Loucy (cell line): ENCODE measurements around the gene LBP.

ENCODE experiments used
- H2AFZ ChIP-seq: fragments of 200-600 bp; sonication (generic); 2 replicates; pipeline ENCODE4 v1.6.0; 2016; ENCODE audit warnings: antibody characterized with exemption, mild to moderate bottlenecking, low read length, moderate library complexity
- H3F3A ChIP-seq: fragments of 200-600 bp; 2 replicates; pipeline ENCODE4 v1.6.0; 2016; ENCODE audit warnings: antibody characterized with exemption, low read depth, mild to moderate bottlenecking
- H3K27me3 ChIP-seq: fragments of 200-600 bp; sonication (generic); 2 replicates; pipeline ENCODE4 v1.6.1; 2014; ENCODE audit warnings: low read length, mild to moderate bottlenecking; ENCODE audit not compliant: insufficient read depth, poor library complexity, severe bottlenecking
- H3K36me3 ChIP-seq: fragments of 200-600 bp; sonication (generic); 2 replicates; pipeline ENCODE4 v1.6.1; 2016; ENCODE audit warnings: low read length; ENCODE audit not compliant: insufficient read depth
- H3K4me1 ChIP-seq: fragments of 200-600 bp; sonication (generic); 2 replicates; pipeline ENCODE4 v1.5.1; 2014; ENCODE audit warnings: low read length, mild to moderate bottlenecking; ENCODE audit not compliant: insufficient read depth, poor library complexity, severe bottlenecking
- H3K4me2 ChIP-seq: fragments of 200-600 bp; sonication (generic); 2 replicates; pipeline ENCODE4 v1.6.0; 2014; ENCODE audit warnings: antibody characterized with exemption, low read length, low read depth, mild to moderate bottlenecking; ENCODE audit not compliant: poor library complexity, severe bottlenecking
- H3K4me3 ChIP-seq: fragments of 200-600 bp; sonication (generic); 2 replicates; pipeline ENCODE4 v1.5.1; 2014; ENCODE audit warnings: low read length, mild to moderate bottlenecking, mixed read lengths; ENCODE audit not compliant: poor library complexity, severe bottlenecking
- H3K79me2 ChIP-seq: fragments of 200-600 bp; sonication (generic); 2 replicates; pipeline ENCODE4 v1.6.1; 2014; ENCODE audit warnings: low read length; ENCODE audit not compliant: insufficient read depth
- H3K9ac ChIP-seq: fragments of 200-600 bp; sonication (generic); 2 replicates; pipeline ENCODE4 v1.6.0; 2014; ENCODE audit warnings: mild to moderate bottlenecking, low read depth, low read length, moderate library complexity; ENCODE audit not compliant: poor library complexity, severe bottlenecking
- H3K9me2 ChIP-seq: fragments of 200-600 bp; sonication (generic); replicated peaks from 2 replicates; pipeline ENCODE4 v1.6.1; 2016; ENCODE audit warnings: low read depth, low read length, mixed read lengths
- H3K9me3 ChIP-seq: fragments of 200-600 bp; sonication (generic); 2 replicates; pipeline ENCODE4 v1.6.1; 2014; ENCODE audit warnings: mild to moderate bottlenecking, antibody characterized with exemption, low read length, low read depth; ENCODE audit not compliant: insufficient read depth
- H4K20me1 ChIP-seq: fragments of 200-600 bp; sonication (generic); 2 replicates; pipeline ENCODE4 v1.6.0; 2014; ENCODE audit warnings: antibody characterized with exemption, low read length, mild to moderate bottlenecking; ENCODE audit not compliant: insufficient read depth, poor library complexity, severe bottlenecking
- CTCF ChIP-seq: fragments of 200-600 bp; sonication (generic); conservative IDR thresholded peaks from 2 replicates; pipeline ENCODE4 v1.5.1; 2014; ENCODE audit warnings: mild to moderate bottlenecking, antibody characterized with exemption, low read length
- EZH2phosphoT487 ChIP-seq: fragments of 200-600 bp; IDR thresholded peaks from 2 replicates; pipeline ENCODE4 v1.6.1; 2018; ENCODE audit warnings: antibody characterized with exemption, mild to moderate bottlenecking, moderate library complexity, borderline replicate concordance

The LBP gene

GRCh38 chr20:38299963-38300362 lies 46.3 kb upstream of the LBP start:
- H3K79me2 ChIP-seq = no peaks in the 10 kb centered on the region
- H3F3A ChIP-seq = no peaks in the 10 kb centered on the region
- no peaks in the 10 kb centered on the region for H3K36me3 ChIP-seq
- H4K20me1 ChIP-seq = no peaks in the 10 kb centered on the region
- no peak overlapping the region for H3K4me3 ChIP-seq
- H3K9ac ChIP-seq = no peak overlapping the region
- H2AFZ ChIP-seq = no peak overlapping the region
- H3K4me1 ChIP-seq = peaks cover 19% of the 10 kb centered on the region
- H3K27me3 ChIP-seq = no peaks in the 10 kb centered on the region
- no peak overlapping the region for H3K4me2 ChIP-seq
- no peaks in the 10 kb centered on the region for H3K9me3 ChIP-seq
- TF ChIP-seq CTCF (no peak), EZH2phosphoT487 (no peak)
- no peaks in the 10 kb centered on the region for H3K9me2 ChIP-seq

- no peaks in the 10 kb centered on the region for H3K79me2 ChIP-seq
- no peaks in the 10 kb centered on the region for H3K9me2 ChIP-seq
- H3K36me3 ChIP-seq = no peaks in the 10 kb centered on the region
- H3K27me3 ChIP-seq = no peaks in the 10 kb centered on the region
- no peaks in the 10 kb centered on the region for H4K20me1 ChIP-seq
- H3K9me3 ChIP-seq = no peaks in the 10 kb centered on the region
- H3F3A ChIP-seq = no peaks in the 10 kb centered on the region
- H3K4me3 ChIP-seq = no peak overlapping the region
- TF ChIP-seq EZH2phosphoT487 (no peak), CTCF (no peak)
- H3K4me2 ChIP-seq = no peak overlapping the region
- no peak overlapping the region for H3K9ac ChIP-seq
- no peak overlapping the region for H2AFZ ChIP-seq
- peaks cover 19% of the 10 kb centered on the region for H3K4me1 ChIP-seq
Measured at GRCh38 chr20:38300438-38300837, 45.8 kb upstream of the LBP start.

- Histone ChIP-seq H3F3A (no peaks in the 10 kb centered on the region), H3K9ac (no peak overlapping the region), H3K4me3 (no peak overlapping the region), H3K9me2 (no peaks in the 10 kb centered on the region), H3K36me3 (no peaks in the 10 kb centered on the region), H3K4me1 (peaks cover 19% of the 10 kb centered on the region), H3K4me2 (no peak overlapping the region), H3K79me2 (no peaks in the 10 kb centered on the region), H3K9me3 (no peaks in the 10 kb centered on the region), H2AFZ (no peak overlapping the region), H3K27me3 (no peaks in the 10 kb centered on the region), H4K20me1 (no peaks in the 10 kb centered on the region)
- TF ChIP-seq EZH2phosphoT487 = no peak
- no peak for TF ChIP-seq CTCF
Measured at GRCh38 chr20:38301309-38301708, 45.0 kb upstream of the LBP start.
